Duodenal mucosa (tissue), 2 donors: Measurements from ENCODE around the gene TATDN3.
A peak's percentile ranks its signal among the peaks of the same experiment; 100 is the strongest.

Source experiments
- H3K27ac ChIP-seq: one replicate; pipeline ENCODE4 v1.7.0; 2013; ENCODE audit warnings: low read depth, low read length
- H3K27me3 ChIP-seq, 2 donors: one replicate each; pipeline ENCODE4 v1.7.0; 2013; ENCODE audit warnings: low read length in 2 of 2, control low read depth in 1 of 2; ENCODE audit not compliant: insufficient read depth in 2 of 2, control insufficient read depth in 1 of 2
- H3K36me3 ChIP-seq, 2 donors: one replicate each; pipeline ENCODE4 v1.7.0; 2013; ENCODE audit warnings: low read length in 2 of 2, control low read depth in 1 of 2; ENCODE audit not compliant: insufficient read depth in 2 of 2, control insufficient read depth in 1 of 2
- H3K4me1 ChIP-seq, 2 donors: one replicate each; pipeline ENCODE4 v1.7.0; 2013; ENCODE audit warnings: low read length in 2 of 2, control low read depth in 1 of 2; ENCODE audit not compliant: insufficient read depth in 2 of 2, control insufficient read depth in 1 of 2
- H3K4me3 ChIP-seq, 2 donors: one replicate each; pipeline ENCODE4 v1.7.0; 2013; ENCODE audit warnings: low read length in 2 of 2, low read depth in 1 of 2
- H3K9ac ChIP-seq, 2 donors: one replicate each; pipeline ENCODE4 v1.7.0; 2013; ENCODE audit warnings: low read length in 2 of 2, low read depth in 1 of 2
- H3K9me3 ChIP-seq, 2 donors: one replicate each; pipeline ENCODE4 v1.7.0; 2013; ENCODE audit warnings: low read length in 2 of 2, control low read depth in 1 of 2; ENCODE audit not compliant: control insufficient read depth in 1 of 2

Gene TATDN3

GRCh38 chr1:212791676-212792395, at the start of gene TATDN3, which contains the start of gene NSL1:
Gene TATDN3, plus strand, starts transcription at chr1:212791894. Its CDS starts 28 bp downstream, at chr1:212791922.
Gene NSL1, minus strand, starts transcription at chr1:212791777. Its CDS starts 14 bp downstream, at chr1:212791763.
- H3K36me3 ChIP-seq = peaks cover 0 to 6% of the 10 kb centered on the region in 2 donors
- no peaks in the 10 kb centered on the region for H3K9me3 ChIP-seq
- no peaks in the 10 kb centered on the region for H3K27me3 ChIP-seq
- H3K4me1 ChIP-seq = peaks cover 9 to 19% of the 10 kb centered on the region in 2 donors
- H3K27ac ChIP-seq = peak within 1 kb of the TSS; percentile 87
- peak within 1 kb of the TSS; percentile 90 to 98 for H3K9ac ChIP-seq
- H3K4me3 ChIP-seq = peak within 1 kb of the TSS; percentile 91 to 100

GRCh38 chr1:212743901-212744475, 47.7 kb upstream of the TATDN3 start:
- Histone ChIP-seq H3K27ac (no peak overlapping the region), H3K36me3 (peaks cover 3% of the 10 kb centered on the region in 2 donors), H3K4me1 (no peaks in the 10 kb centered on the region), H3K9ac (no peak overlapping the region), H3K4me3 (no peak overlapping the region), H3K9me3 (no peaks in the 10 kb centered on the region), H3K27me3 (no peaks in the 10 kb centered on the region)

- Histone ChIP-seq H3K36me3 (peaks cover 3% of the 10 kb centered on the region in 2 donors), H3K9ac (no peak overlapping the region), H3K4me3 (no peak overlapping the region), H3K27ac (no peak overlapping the region), H3K9me3 (no peaks in the 10 kb centered on the region), H3K27me3 (no peaks in the 10 kb centered on the region), H3K4me1 (peaks cover 5 to 7% of the 10 kb centered on the region in 2 donors)
Observed at GRCh38 chr1:212745303-212745702, 46.4 kb upstream of the TATDN3 start.

GRCh38 chr1:212746546-212746945, 45.1 kb upstream of the TATDN3 start:
- no peaks in the 10 kb centered on the region for H3K9me3 ChIP-seq
- no peak overlapping the region for H3K9ac ChIP-seq
- H3K4me1 ChIP-seq = peaks cover 5 to 7% of the 10 kb centered on the region in 2 donors
- H3K27ac ChIP-seq = no peak overlapping the region
- H3K36me3 ChIP-seq = peaks cover 0 to 3% of the 10 kb centered on the region in 2 donors
- no peaks in the 10 kb centered on the region for H3K27me3 ChIP-seq
- H3K4me3 ChIP-seq = no peak overlapping the region

GRCh38 chr1:212749821-212750535, 41.7 kb upstream of the TATDN3 start:
- peaks cover 10 to 11% of the 10 kb centered on the region in 2 donors for H3K4me1 ChIP-seq
- H3K27ac ChIP-seq = no peak overlapping the region
- no peaks in the 10 kb centered on the region for H3K27me3 ChIP-seq
- H3K9ac ChIP-seq = no peak overlapping the region
- H3K36me3 ChIP-seq = peaks cover 0 to 3% of the 10 kb centered on the region in 2 donors
- no peaks in the 10 kb centered on the region for H3K9me3 ChIP-seq
- no peak overlapping the region for H3K4me3 ChIP-seq

GRCh38 chr1:212752252-212752933, 39.3 kb upstream of the TATDN3 start:
- Histone ChIP-seq H3K9ac (no peak overlapping the region), H3K9me3 (no peaks in the 10 kb centered on the region), H3K27ac (no peak overlapping the region), H3K36me3 (peaks cover 0 to 3% of the 10 kb centered on the region in 2 donors), H3K4me1 (peaks cover 10 to 11% of the 10 kb centered on the region in 2 donors), H3K27me3 (no peaks in the 10 kb centered on the region), H3K4me3 (peak overlapping the region in 1 of 2 donors; percentile 30)

- Histone ChIP-seq H3K27me3 (no peaks in the 10 kb centered on the region), H3K9ac (no peak overlapping the region), H3K9me3 (no peaks in the 10 kb centered on the region), H3K27ac (no peak overlapping the region), H3K4me3 (peak overlapping the region; percentile 30 to 47), H3K36me3 (peaks cover 0 to 3% of the 10 kb centered on the region in 2 donors), H3K4me1 (peaks cover 10 to 11% of the 10 kb centered on the region in 2 donors)
Observed at GRCh38 chr1:212752934-212753497, 38.7 kb upstream of the TATDN3 start.

- Histone ChIP-seq H3K4me1 (peaks cover 10 to 11% of the 10 kb centered on the region in 2 donors), H3K27ac (no peak overlapping the region), H3K36me3 (no peaks in the 10 kb centered on the region), H3K9me3 (no peaks in the 10 kb centered on the region), H3K27me3 (no peaks in the 10 kb centered on the region), H3K4me3 (no peak overlapping the region), H3K9ac (no peak overlapping the region)
Observed at GRCh38 chr1:212753749-212754148, 37.9 kb upstream of the TATDN3 start.

GRCh38 chr1:212754193-212754592, 37.5 kb upstream of the TATDN3 start:
- Histone ChIP-seq H3K9ac (no peak overlapping the region), H3K4me3 (no peak overlapping the region), H3K27ac (no peak overlapping the region)

More at GRCh38 chr1:212754193-212754592, 37.5 kb upstream of the TATDN3 start:
- Histone ChIP-seq H3K27me3 (no peaks in the 10 kb centered on the region), H3K9me3 (no peaks in the 10 kb centered on the region), H3K36me3 (no peaks in the 10 kb centered on the region), H3K4me1 (peaks cover 10 to 11% of the 10 kb centered on the region in 2 donors)
